ENCODE results near the gene SOX6. TPM values are rescaled to one million over a fixed set of nuclear protein-coding genes. Genes with fewer than 3 reads are reported as not detected.

Gene SOX6
- total RNA-seq, 1 donor from 2014 or later, result 19.6 TPM

- no peak for DNase-seq (ENCODE audit: low read depth, low spot score)
- Mint-ChIP-seq H3K36me3 (ENCODE audit: low read depth) (no peaks in the 10 kb centered on the region), H3K4me3 (no peak overlapping the region), H3K9me3 (peaks cover 3% of the 10 kb centered on the region), H3K27ac (ENCODE audit: unreplicated experiment) (no peak overlapping the region), H3K4me1 (peaks cover 27% of the 10 kb centered on the region), H3K27me3 (ENCODE audit: low read depth) (no peaks in the 10 kb centered on the region)
- no peak for TF ChIP-seq CTCF (conservative IDR thresholded peaks at IDR 0.05)
Measured at GRCh38 chr11:16297332-16297731, 59.0 kb downstream of the SOX6 start.

GRCh38 chr11:16296273-16296672 is 60.1 kb downstream of the SOX6 start:
- no peak overlapping the region for H3K27ac Mint-ChIP-seq (ENCODE audit: unreplicated experiment)
- no peaks in the 10 kb centered on the region for H3K36me3 Mint-ChIP-seq (ENCODE audit: low read depth)
- no peak for TF ChIP-seq CTCF (conservative IDR thresholded peaks at IDR 0.05)
- DNase-seq (ENCODE audit: low read depth, low spot score), result no peak
- H3K9me3 Mint-ChIP-seq, result no peaks in the 10 kb centered on the region
- H3K4me3 Mint-ChIP-seq, result no peak overlapping the region
- no peaks in the 10 kb centered on the region for H3K27me3 Mint-ChIP-seq (ENCODE audit: low read depth)
- peaks cover 27% of the 10 kb centered on the region for H3K4me1 Mint-ChIP-seq

GRCh38 chr11:16295592-16295991 is 60.8 kb downstream of the SOX6 start:
- Mint-ChIP-seq H3K4me3 (no peak overlapping the region), H3K27me3 (ENCODE audit: low read depth) (no peaks in the 10 kb centered on the region), H3K27ac (ENCODE audit: unreplicated experiment) (no peak overlapping the region)

GRCh38 chr11:16293204-16293681 is 63.1 kb downstream of the SOX6 start:
- Mint-ChIP-seq H3K9me3 (no peaks in the 10 kb centered on the region), H3K36me3 (ENCODE audit: low read depth) (no peaks in the 10 kb centered on the region), H3K4me1 (peaks cover 27% of the 10 kb centered on the region), H3K4me3 (no peak overlapping the region), H3K27me3 (ENCODE audit: low read depth) (no peaks in the 10 kb centered on the region), H3K27ac (ENCODE audit: unreplicated experiment) (no peak overlapping the region)
- no peak for TF ChIP-seq CTCF (conservative IDR thresholded peaks at IDR 0.05)
- no peak for DNase-seq (ENCODE audit: low read depth, low spot score)

More at GRCh38 chr11:16295592-16295991, 60.8 kb downstream of the SOX6 start:
- Mint-ChIP-seq H3K36me3 (ENCODE audit: low read depth) (no peaks in the 10 kb centered on the region), H3K9me3 (no peaks in the 10 kb centered on the region), H3K4me1 (peaks cover 27% of the 10 kb centered on the region)
- no peak for DNase-seq (ENCODE audit: low read depth, low spot score)
- TF ChIP-seq CTCF (conservative IDR thresholded peaks at IDR 0.05), result no peak

GRCh38 chr11:16292167-16292859 is 64.0 kb downstream of the SOX6 start:
- no peaks in the 10 kb centered on the region for H3K27me3 Mint-ChIP-seq (ENCODE audit: low read depth)
- H3K36me3 Mint-ChIP-seq (ENCODE audit: low read depth), result no peaks in the 10 kb centered on the region
- no peaks in the 10 kb centered on the region for H3K9me3 Mint-ChIP-seq

More at GRCh38 chr11:16292167-16292859, 64.0 kb downstream of the SOX6 start:
- Mint-ChIP-seq H3K4me3 (no peak overlapping the region), H3K4me1 (peaks cover 23% of the 10 kb centered on the region), H3K27ac (ENCODE audit: unreplicated experiment) (no peak overlapping the region)
- no peak for DNase-seq (ENCODE audit: low read depth, low spot score)
- TF ChIP-seq CTCF (conservative IDR thresholded peaks at IDR 0.05), result no peak

Data from neural crest cell (in vitro differentiated cells).